NCI-H2029 treated with DMSO at 0.1 percent for 48 hours (cell line): ENCODE results near the gene ZBTB44.
"Not testable (repeated sequence)": the region's sequence is repeated elsewhere in the genome, so short reads cannot be mapped to it uniquely, and the experiment has no call there.

Source experiments
- DNase-seq: peaks from one replicate; lab custom pipeline; 2025; lab: John Stamatoyannopoulos, UW

The ZBTB44 gene, protein sequence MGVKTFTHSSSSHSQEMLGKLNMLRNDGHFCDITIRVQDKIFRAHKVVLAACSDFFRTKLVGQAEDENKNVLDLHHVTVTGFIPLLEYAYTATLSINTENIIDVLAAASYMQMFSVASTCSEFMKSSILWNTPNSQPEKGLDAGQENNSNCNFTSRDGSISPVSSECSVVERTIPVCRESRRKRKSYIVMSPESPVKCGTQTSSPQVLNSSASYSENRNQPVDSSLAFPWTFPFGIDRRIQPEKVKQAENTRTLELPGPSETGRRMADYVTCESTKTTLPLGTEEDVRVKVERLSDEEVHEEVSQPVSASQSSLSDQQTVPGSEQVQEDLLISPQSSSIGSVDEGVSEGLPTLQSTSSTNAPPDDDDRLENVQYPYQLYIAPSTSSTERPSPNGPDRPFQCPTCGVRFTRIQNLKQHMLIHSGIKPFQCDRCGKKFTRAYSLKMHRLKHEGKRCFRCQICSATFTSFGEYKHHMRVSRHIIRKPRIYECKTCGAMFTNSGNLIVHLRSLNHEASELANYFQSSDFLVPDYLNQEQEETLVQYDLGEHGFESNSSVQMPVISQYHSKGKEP

DNA sequence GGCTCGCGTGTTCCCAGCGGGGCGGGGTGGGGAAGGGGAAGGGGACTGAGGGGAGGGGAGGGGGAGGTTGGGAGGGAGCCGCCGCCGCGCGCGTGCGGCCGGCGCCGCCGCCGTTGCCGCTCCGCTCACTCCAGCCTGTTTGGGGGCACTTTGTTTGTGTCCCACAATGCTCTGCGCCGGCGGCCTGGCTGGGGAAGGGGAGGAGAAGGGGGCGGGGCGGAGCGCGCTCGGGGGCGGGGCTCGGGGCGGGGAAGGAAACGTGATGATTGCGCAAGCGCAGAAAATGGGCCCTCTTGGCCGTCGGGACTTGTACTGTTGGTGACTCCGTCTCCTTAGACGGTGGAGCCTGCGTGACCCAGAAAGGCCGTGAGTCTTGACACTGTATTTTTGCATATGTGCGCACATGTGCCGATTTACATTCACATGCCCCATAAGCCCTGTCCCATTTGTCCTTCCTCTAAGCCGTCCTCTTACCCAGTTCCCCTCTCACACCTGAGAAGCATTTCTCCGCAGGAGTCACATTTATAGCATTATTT is at the start of gene ZBTB44:
Gene ZBTB44, minus strand, starts transcription at position 168 of the 536 bp plus-strand sequence. CDS start 53,044 bp downstream, outside the sequence.
- peak; percentile 87 for DNase-seq

GRCh38 chr11:130359419-130359818 is 44.7 kb upstream of the ZBTB44 start:
- DNase-seq = no peak

GRCh38 chr11:130358398-130358797 is 43.7 kb upstream of the ZBTB44 start:
- no peak for DNase-seq

DNA sequence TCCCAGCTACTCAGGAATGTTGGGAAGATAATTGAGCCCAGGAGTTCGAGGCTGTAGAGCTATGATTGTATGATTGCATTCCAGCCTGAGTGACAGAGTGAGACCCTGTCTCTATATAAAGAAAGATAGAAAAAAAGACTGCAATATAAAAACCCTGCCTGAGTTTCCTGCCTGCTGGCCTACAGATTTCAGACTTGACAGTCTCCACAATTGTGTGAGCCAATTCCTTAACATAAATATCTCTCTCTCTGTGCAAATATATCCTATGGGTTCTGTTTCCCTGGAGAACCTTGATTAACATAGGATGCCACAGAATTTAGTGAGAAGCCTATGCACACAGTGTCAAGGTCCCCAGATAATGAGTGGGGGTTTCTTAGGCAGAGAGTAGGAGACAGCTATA is 32.5 kb upstream of the ZBTB44 start:
- DNase-seq = no peak

GRCh38 chr11:130344841-130345240 is 30.1 kb upstream of the ZBTB44 start:
- DNase-seq = no peak

DNA sequence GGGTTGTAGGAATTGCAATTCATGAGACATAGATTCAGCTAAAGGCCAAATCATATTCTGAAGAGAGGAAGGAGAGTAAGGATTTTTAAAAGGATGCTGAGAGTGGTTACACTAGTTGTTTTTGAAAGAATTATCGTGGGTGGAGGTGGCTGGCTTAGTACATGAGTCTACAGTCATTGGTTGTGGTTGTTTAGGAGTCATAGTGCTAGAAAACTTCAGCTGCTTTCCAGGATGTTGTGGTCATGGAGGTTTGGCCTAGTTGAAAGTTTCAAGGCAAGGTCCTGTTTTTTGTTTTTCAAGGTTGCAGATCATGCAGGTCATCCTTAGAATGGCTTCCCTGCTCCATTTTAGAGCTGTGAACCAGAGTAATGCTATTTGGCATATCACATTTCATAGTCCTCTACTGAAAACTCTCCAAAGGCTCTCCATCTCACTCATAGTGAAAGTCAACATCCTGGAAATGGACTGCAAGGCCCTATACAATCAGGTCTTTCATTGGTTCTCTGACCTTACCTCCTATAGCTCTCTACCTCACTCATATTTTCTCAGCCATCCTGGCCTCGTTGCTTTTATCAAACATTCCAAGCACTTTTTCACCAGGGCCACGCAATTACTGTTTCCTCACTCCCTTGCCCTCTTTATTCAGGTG is 26.1 kb upstream of the ZBTB44 start:
- no peak for DNase-seq

- DNase-seq = no peak
Observed at GRCh38 chr11:130338667-130339066, 23.9 kb upstream of the ZBTB44 start.

GRCh38 chr11:130337281-130338089 is 22.8 kb upstream of the ZBTB44 start:
- no peak for DNase-seq

- DNase-seq = not testable (repeated sequence)
Observed at GRCh38 chr11:130331397-130331796, 16.7 kb upstream of the ZBTB44 start.

DNA sequence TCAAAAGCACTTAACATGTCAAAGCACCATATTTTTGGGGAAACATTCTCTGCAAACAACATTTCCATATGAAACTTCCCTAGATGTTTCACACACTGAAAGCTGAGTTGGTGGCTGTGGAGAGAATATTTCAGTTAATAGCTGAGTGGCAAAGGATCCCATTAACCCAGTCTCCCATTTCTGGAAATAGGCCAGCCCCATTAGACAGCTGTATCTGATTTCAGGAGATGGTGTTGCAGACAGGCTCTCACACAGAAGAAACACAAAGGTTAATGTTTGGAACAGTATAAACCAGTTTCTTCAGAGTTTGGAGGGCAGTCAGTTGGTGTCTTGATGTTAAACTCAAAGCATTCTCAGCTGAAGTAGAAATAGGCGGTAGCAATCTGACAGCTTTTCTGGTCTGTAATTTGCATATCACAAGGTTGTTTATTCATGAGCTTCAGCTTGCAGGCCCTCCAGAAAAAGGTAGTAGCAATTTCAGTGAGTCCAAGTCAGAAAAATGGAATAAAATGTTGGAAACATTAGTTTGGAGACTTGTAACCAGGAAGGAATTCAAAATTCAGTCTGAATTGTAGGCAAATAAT is 15.5 kb upstream of the ZBTB44 start:
- peak; percentile 45 for DNase-seq

DNA sequence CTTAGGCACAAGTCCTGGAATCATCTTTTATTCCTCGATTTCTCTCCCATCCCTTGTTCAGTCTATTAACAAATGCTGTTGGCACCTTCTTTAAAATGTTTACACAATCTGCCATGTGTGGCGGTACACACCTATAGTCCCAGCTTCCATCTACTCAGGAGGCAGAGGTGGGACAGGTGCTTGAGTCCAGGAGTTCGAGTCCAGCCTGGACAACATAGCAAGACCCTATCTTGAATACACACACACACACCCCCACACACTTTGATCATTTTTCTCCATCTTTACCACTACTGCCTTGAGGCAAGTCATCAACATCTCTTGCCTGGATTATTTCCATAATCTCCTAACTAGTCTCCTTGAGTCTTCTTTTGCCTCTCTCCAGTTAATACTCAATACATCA is 13.7 kb upstream of the ZBTB44 start:
- no peak for DNase-seq

DNA sequence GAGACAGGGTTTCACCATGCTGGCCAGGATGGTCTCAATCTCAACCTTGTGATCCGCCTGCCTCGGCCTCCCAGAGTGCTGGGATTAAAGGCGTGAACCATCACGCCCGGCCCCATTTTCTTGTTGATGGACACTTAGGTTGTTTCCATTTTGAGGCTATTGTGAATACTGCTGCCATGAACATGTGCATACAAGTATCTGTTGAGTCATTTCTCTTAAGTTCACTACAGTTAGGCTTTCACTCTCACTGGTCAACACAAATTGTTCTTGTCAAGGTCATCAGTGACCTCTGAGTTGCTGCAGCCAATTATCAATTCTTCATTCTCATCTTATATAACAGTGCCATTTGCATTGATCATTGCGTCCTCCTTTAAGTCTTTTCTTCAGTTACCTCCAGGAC is 13.0 kb upstream of the ZBTB44 start:
- DNase-seq = no peak

DNA sequence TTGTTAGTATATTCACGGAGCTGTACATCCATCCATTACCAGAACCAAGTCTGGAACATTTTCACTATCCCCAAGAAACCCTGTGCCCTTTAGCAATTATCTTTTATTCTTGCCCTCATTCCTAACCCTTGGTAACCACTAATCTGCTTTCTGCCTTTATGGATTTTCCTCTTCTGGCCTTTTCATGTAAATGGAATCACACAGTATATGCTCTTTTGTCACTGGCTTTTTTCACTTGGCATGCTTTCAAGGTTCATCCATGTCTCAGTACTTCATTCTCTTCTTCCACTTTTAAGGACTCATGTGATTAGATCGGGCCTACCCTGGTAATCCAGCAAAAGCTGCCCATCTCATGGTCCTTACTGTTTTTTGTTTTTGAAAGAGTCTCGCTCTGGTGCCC is 11.0 kb upstream of the ZBTB44 start:
- DNase-seq = no peak

DNA sequence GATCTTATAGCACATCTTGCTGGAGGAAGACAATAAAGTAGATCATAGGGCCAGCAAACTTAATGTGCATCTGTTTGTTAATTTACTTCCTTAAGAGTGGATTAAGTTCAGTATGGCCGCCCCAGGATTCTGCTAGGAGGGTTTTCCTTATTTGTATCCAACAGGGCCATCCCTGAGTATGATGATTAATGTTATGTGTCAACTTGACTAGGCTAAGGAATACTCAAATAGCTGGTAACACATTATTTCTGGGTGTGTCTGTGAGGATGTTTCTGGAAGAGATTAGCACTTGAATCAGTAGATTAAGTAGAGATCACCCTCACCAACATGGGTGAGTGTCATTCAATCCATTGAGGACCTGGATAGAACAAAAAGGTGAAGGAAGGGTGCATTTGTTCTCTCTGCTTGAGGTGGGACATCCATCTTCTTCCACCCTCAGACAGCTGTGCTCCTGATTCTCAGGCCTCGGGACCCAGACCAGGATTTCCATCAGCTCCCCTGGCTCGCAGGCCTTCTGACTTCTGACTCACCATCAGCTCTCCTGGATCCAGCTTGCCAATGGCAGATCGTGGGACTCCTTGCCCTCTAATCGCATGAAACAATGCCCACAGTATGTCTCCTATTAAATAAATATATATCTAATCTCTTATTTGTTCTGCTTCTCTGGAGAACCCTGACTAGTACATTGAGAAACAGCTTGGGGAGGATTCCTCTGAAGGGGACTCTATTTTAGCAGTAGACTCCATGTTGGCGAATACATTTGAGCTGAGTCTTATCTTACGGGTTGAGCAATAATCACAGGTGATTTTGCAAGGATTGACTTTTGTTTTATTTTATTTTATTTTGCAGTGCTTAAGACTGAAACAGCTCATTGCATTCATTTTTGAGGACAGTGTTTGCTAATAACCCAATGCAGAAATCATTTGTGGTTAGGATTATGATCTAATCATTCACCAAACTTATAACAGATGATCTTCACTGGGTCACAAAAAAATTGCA is 9.0 kb upstream of the ZBTB44 start:
- DNase-seq = no peak

- DNase-seq = no peak
Observed at GRCh38 chr11:130322126-130322525, 7.4 kb upstream of the ZBTB44 start.

DNA sequence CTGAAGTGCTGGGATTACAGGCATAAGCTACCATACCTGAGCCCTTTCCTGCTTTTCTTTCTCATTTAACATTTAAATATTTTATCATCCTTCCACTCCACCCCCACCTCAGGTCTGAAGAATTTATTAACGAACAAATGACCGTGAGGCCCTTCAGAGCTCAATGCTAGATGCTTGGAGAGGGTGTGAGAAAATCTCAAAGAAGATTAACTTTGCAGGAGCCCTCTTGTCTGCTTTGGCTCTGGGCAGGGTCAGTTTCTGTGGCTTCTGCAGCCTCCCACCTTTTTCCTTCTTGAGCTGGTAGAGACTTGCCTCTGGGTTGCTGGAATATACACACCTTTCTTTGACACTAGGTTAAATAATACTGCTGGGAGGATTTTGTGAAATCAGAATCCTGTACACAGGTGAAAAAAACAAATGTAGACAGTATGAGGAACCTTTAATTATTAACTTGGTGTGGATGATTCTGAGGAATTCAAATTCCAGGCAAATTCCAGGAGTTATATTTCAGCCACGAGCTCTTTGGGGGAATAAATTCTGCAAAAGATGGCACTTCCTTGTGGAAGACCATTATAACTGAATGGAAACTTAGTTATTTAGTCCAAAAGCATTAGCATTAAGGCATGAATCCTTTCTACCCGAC is 3.4 kb upstream of the ZBTB44 start:
- DNase-seq = no peak

- no peak for DNase-seq
Observed at GRCh38 chr11:130315354-130315970, 745 bp upstream of the ZBTB44 start.

- DNase-seq = peak; percentile 18
Observed at GRCh38 chr11:130314184-130314749, 450 bp downstream of the ZBTB44 start.
